PC-3 (cell line): Measurements from ENCODE around the gene TRMO. TPM values are rescaled to one million over a fixed set of nuclear protein-coding genes. Genes with fewer than 3 reads are reported as not detected.

Experiments
- ATAC-seq: fragments of 200-7000 bp; cut with Tn5 transposase; 2 replicates; pipeline ENCODE4 v1.9.1; 2020; ENCODE audit warnings: mild to moderate bottlenecking, moderate library complexity
- BruUV-seq: library from RNA; stranded (reverse); fragments of 400-500 nt; replicated peaks from 2 replicates; lab custom pipeline; 2021; lab: Mats Ljungman, UMichigan
- CTCF ChIA-PET: fragments of 300-600 bp; sonication (Branson Sonifier 250); formaldehyde crosslinking; loops from one replicate; lab custom pipeline; 2022; ENCODE audit warnings: antibody characterized with exemption; lab: Charles Lee
- POLR2A ChIA-PET: fragments of 300-600 bp; sonication (Branson Sonifier 250); formaldehyde crosslinking; loops from one replicate; lab custom pipeline; 2022; ENCODE audit warnings: antibody characterized with exemption; ENCODE audit not compliant: unreplicated experiment; lab: Charles Lee
- DNase-seq: peaks from one replicate; pipeline ENCODE4 v3.0.0-alpha.2; 2015
- H2AFZ ChIP-seq: fragments of 300-600 bp; sonication (generic); 2 replicates; pipeline ENCODE4 v1.6.0; 2016; ENCODE audit warnings: antibody characterized with exemption, low read length
- H3F3A ChIP-seq: fragments of 300-600 bp; sonication (generic); one replicate; pipeline ENCODE4 v1.6.0; 2017; ENCODE audit warnings: antibody characterized with exemption, low read length, control low read depth, mild to moderate bottlenecking; ENCODE audit not compliant: unreplicated experiment
- H3K27ac ChIP-seq: fragments of 300-600 bp; sonication (generic); 2 replicates; pipeline ENCODE4 v1.5.1; 2016; ENCODE audit warnings: mild to moderate bottlenecking, low read length
- H3K27me3 ChIP-seq: fragments of 300-600 bp; sonication (generic); 2 replicates; pipeline ENCODE4 v1.6.1; 2016; ENCODE audit warnings: low read length, mixed read lengths
- H3K36me3 ChIP-seq: fragments of 300-600 bp; sonication (generic); 2 replicates; pipeline ENCODE4 v1.6.1; 2016; ENCODE audit warnings: low read depth, mixed run types, low read length, mixed read lengths
- H3K4me1 ChIP-seq: fragments of 300-600 bp; sonication (generic); 2 replicates; pipeline ENCODE4 v1.5.1; 2016; ENCODE audit warnings: low read length; ENCODE audit not compliant: insufficient read depth
- H3K4me2 ChIP-seq: fragments of 300-600 bp; sonication (generic); 2 replicates; pipeline ENCODE4 v1.6.0; 2016; ENCODE audit warnings: low read length
- H3K4me3 ChIP-seq: fragments of 300-600 bp; sonication (generic); 2 replicates; pipeline ENCODE4 v1.5.1; 2016; ENCODE audit warnings: mild to moderate bottlenecking, low read length, mixed read lengths
- H3K79me2 ChIP-seq: fragments of 300-600 bp; sonication (generic); 2 replicates; pipeline ENCODE4 v1.6.1; 2017; ENCODE audit warnings: low read length, mixed read lengths
- H3K9ac ChIP-seq: fragments of 300-600 bp; sonication (generic); 2 replicates; pipeline ENCODE4 v1.6.0; 2016; ENCODE audit warnings: mild to moderate bottlenecking, low read length
- H3K9me2 ChIP-seq: fragments of 300-600 bp; sonication (generic); replicated peaks from 2 replicates; pipeline ENCODE4 v1.6.1; 2016; ENCODE audit warnings: mixed run types, low read length, mixed read lengths
- H3K9me3 ChIP-seq: fragments of 300-600 bp; sonication (generic); 2 replicates; pipeline ENCODE4 v1.6.1; 2016; ENCODE audit warnings: low read length, mixed read lengths
- H4K20me1 ChIP-seq: fragments of 300-600 bp; sonication (generic); 2 replicates; pipeline ENCODE4 v1.6.1; 2016; ENCODE audit warnings: low read length, mixed read lengths
- CTCF ChIP-seq: fragments of 300-600 bp; sonication (generic); conservative IDR thresholded peaks from 2 replicates; pipeline ENCODE4 v1.5.1; 2017; ENCODE audit warnings: antibody characterized with exemption, low read depth, mild to moderate bottlenecking, low read length
- EZH2 ChIP-seq: fragments of 300-600 bp; sonication (generic); IDR thresholded peaks from one replicate; pipeline ENCODE4 v1.6.1; 2017; ENCODE audit warnings: antibody characterized with exemption, mild to moderate bottlenecking, low read length; ENCODE audit not compliant: unreplicated experiment
- EZH2phosphoT487 ChIP-seq: fragments of 300-600 bp; sonication (generic); IDR thresholded peaks from 2 replicates; pipeline ENCODE4 v1.6.1; 2018; ENCODE audit warnings: mild to moderate bottlenecking, antibody characterized with exemption, low read length, borderline replicate concordance
- intact Hi-C: fragments of 100-400 bp; cut with micrococcal nuclease; formaldehyde crosslinking; loops from 2 replicates; pipeline ENCODE4 v1.9.0; 2023
- total RNA-seq: library from RNA; depleted of rRNA; stranded (reverse); fragments of >200 nt; gene quantifications from 2 replicates; pipeline ENCODE4 v1.2.3, GENCODE V29; 2014

TRMO gene
- total RNA-seq, 1 experiment from 2014 or later = 14.3 TPM

- no peaks in the 10 kb centered on the region for H4K20me1 ChIP-seq
- no peaks in the 10 kb centered on the region for H3K79me2 ChIP-seq
- H3K4me2 ChIP-seq = no peak overlapping the region
- ATAC-seq (no peak), DNase-seq (no peak)
- ChIA-PET CTCF (no interaction called here), POLR2A (no interaction called here)
- intact Hi-C loops = no loop called here
- no peaks in the 10 kb centered on the region for H3K36me3 ChIP-seq
- no peak overlapping the region for H3K27ac ChIP-seq
- H3K9ac ChIP-seq = no peak overlapping the region
- no peaks in the 10 kb centered on the region for H3K9me2 ChIP-seq
- H2AFZ ChIP-seq = no peak overlapping the region
- H3K9me3 ChIP-seq = no peaks in the 10 kb centered on the region
- no peaks in the 10 kb centered on the region for H3K27me3 ChIP-seq
- H3K4me3 ChIP-seq = no peak overlapping the region
- BruUV-seq = no TSS peak
- H3K4me1 ChIP-seq = no peaks in the 10 kb centered on the region
- H3F3A ChIP-seq = no peaks in the 10 kb centered on the region
- TF ChIP-seq CTCF (no peak), EZH2 (no peak), EZH2phosphoT487 (no peak)
These were observed 40.9 kb upstream of the TRMO start for GRCh38 chr9:97963232-97963631.

- Histone ChIP-seq H4K20me1 (no peaks in the 10 kb centered on the region), H3F3A (no peaks in the 10 kb centered on the region), H3K27ac (no peak overlapping the region), H3K4me3 (no peak overlapping the region), H3K27me3 (no peaks in the 10 kb centered on the region), H3K79me2 (no peaks in the 10 kb centered on the region), H3K36me3 (no peaks in the 10 kb centered on the region), H3K4me2 (no peak overlapping the region), H3K9me2 (no peaks in the 10 kb centered on the region), H2AFZ (no peak overlapping the region), H3K9me3 (no peaks in the 10 kb centered on the region), H3K9ac (no peak overlapping the region), H3K4me1 (no peaks in the 10 kb centered on the region)
- no TSS peak for BruUV-seq
- TF ChIP-seq EZH2phosphoT487 = no peak
- TF ChIP-seq CTCF = no peak
- TF ChIP-seq EZH2 = no peak
- DNase-seq (no peak), ATAC-seq (no peak)
- ChIA-PET CTCF (no interaction called here), POLR2A (no interaction called here)
- intact Hi-C loops = no loop called here
These were observed 40.3 kb upstream of the TRMO start for GRCh38 chr9:97962575-97962974.

GRCh38 chr9:97962136-97962535, 39.8 kb upstream of the TRMO start:
- H3K36me3 ChIP-seq = no peaks in the 10 kb centered on the region
- no peak overlapping the region for H3K9ac ChIP-seq
- H3K27ac ChIP-seq = no peak overlapping the region
- H3K79me2 ChIP-seq = no peaks in the 10 kb centered on the region
- no peaks in the 10 kb centered on the region for H3K9me3 ChIP-seq
- ChIA-PET CTCF (no interaction called here), POLR2A (no interaction called here)
- ATAC-seq (no peak), DNase-seq (no peak)
- H3K27me3 ChIP-seq = no peaks in the 10 kb centered on the region
- H3K9me2 ChIP-seq = no peaks in the 10 kb centered on the region
- intact Hi-C loops = no loop called here
- TF ChIP-seq CTCF = no peak
- TF ChIP-seq EZH2phosphoT487 = no peak
- no peak for TF ChIP-seq EZH2
- H2AFZ ChIP-seq = no peak overlapping the region
- H3K4me1 ChIP-seq = no peaks in the 10 kb centered on the region
- no peaks in the 10 kb centered on the region for H4K20me1 ChIP-seq
- BruUV-seq = no TSS peak
- H3K4me3 ChIP-seq = no peak overlapping the region
- H3F3A ChIP-seq = no peaks in the 10 kb centered on the region
- H3K4me2 ChIP-seq = no peak overlapping the region
